Choroid plexus epithelial cell (primary cell): ENCODE data around the gene TSPAN19.

Source experiments
- DNase-seq: peaks from one replicate; pipeline ENCODE4 v3.0.0-alpha.2; 2010; ENCODE audit warnings: low read depth
- H3K4me3 ChIP-seq: 2 replicates; pipeline ENCODE4 v1.5.1; 2011; ENCODE audit warnings: low read depth, mild to moderate bottlenecking, control low read depth, low read length, moderate library complexity
- TF ChIP-seq, protein P1 (sequence below): conservative IDR thresholded peaks from 2 replicates; pipeline ENCODE4 v1.5.1; 2011; ENCODE audit warnings: low read depth, mild to moderate bottlenecking, control low read depth, inconsistent platforms, low read length, moderate library complexity

Gene TSPAN19

GRCh38 chr12:84969226-84969625 lies 66.9 kb downstream of the TSPAN19 start:
- no peak for DNase-seq
- TF ChIP-seq, protein P1, sequence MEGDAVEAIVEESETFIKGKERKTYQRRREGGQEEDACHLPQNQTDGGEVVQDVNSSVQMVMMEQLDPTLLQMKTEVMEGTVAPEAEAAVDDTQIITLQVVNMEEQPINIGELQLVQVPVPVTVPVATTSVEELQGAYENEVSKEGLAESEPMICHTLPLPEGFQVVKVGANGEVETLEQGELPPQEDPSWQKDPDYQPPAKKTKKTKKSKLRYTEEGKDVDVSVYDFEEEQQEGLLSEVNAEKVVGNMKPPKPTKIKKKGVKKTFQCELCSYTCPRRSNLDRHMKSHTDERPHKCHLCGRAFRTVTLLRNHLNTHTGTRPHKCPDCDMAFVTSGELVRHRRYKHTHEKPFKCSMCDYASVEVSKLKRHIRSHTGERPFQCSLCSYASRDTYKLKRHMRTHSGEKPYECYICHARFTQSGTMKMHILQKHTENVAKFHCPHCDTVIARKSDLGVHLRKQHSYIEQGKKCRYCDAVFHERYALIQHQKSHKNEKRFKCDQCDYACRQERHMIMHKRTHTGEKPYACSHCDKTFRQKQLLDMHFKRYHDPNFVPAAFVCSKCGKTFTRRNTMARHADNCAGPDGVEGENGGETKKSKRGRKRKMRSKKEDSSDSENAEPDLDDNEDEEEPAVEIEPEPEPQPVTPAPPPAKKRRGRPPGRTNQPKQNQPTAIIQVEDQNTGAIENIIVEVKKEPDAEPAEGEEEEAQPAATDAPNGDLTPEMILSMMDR = no peak
- H3K4me3 ChIP-seq = no peak overlapping the region
